ENCODE data around the gene ETNK1.
A peak's percentile ranks its signal among the peaks of the same experiment; 100 is the strongest.
"Not testable (repeated sequence)": the region's sequence is repeated elsewhere in the genome, so short reads cannot be mapped to it uniquely, and the experiment has no call there.

The ETNK1 gene, protein sequence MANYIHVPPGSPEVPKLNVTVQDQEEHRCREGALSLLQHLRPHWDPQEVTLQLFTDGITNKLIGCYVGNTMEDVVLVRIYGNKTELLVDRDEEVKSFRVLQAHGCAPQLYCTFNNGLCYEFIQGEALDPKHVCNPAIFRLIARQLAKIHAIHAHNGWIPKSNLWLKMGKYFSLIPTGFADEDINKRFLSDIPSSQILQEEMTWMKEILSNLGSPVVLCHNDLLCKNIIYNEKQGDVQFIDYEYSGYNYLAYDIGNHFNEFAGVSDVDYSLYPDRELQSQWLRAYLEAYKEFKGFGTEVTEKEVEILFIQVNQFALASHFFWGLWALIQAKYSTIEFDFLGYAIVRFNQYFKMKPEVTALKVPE

DNA sequence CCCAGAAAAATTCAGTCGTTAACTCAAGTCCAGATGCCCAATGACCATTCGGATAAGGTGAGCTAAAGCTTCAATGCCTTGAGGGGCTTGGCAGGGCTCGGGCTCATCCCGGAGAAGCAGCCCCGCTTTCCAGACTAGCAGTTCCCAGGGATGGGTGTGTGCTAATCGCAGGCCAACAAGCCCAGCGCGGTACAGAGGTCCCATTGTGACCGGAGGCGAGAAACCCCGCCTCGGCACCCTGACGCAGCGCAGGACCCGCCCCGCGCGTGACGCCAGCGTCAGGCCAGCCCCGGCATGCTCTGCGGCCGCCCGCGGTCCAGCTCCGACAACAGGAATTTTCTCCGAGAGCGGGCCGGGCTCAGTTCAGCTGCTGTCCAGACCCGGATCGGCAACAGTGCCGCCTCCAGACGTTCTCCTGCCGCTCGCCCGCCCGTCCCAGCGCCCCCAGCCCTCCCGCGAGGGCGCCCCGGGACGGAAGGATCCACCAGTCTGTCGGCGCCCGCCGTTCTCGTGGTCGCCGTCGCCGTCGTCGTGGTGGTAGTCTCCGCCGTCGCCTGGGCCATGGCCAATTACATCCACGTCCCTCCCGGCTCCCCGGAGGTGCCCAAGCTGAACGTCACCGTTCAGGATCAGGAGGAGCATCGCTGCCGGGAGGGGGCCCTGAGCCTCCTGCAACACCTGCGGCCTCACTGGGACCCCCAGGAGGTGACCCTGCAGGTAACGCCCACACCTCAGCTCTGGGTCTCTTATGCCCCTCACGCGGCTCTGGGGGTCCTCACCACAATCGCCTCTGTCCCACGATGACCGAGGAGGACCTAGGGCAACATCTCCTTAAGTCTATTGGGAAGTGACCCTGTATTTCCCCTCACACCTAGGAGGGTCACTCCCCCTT is at the start of gene ETNK1:
Gene ETNK1, plus strand, starts transcription at position 302 of the 892 bp plus-strand sequence. Its CDS starts 260 bp downstream, at position 562.
- DNase-seq: peak; percentile 92 to 99 (median 97)
- intact Hi-C loops (cut with DNase I): loop anchor here (2.0 kb wide), 1 partner anchor 80 kb away; the partner anchor contains the start of gene C2CD5

DNA sequence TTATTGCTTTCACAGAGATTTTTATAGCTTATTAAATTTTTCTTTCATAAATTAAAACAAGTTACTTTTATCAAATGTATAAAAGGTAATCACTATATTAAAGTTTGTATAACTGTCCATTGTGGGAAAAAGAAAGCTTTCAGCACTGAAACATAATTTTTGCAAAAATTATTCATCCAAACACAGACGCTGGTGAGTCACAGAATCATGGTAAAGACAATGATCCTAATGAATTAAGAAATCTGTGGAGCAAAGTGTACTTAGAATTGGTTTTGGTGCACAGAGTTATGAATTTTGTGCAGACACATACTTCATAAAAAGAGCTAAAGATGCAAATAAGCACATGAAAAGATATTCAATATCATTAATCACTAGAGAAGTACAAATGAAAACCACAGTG is 48.9 kb upstream of the ETNK1 start:
- intact Hi-C loops (cut with DNase I): no loop called here
- no peak for DNase-seq

DNA sequence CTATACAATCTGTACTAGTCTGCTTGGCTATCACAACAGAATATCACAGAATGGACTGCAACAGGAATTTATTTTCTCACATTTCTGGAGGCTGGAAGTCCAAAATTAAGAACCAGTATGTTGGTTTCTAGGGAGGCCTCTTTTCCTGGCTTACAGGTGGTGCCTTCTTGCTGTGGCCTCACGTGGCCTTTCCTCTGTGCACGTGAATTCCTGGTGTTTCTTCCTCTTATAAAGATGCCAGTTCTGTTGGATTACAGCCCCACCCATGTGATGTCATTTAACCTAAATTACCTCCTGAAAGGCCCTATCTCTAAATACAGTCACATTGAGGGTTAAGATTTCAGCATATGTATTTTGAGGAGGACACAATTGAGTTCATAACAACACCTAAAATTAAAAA is 48.5 kb upstream of the ETNK1 start:
- intact Hi-C loops (cut with DNase I): no loop called here

DNA sequence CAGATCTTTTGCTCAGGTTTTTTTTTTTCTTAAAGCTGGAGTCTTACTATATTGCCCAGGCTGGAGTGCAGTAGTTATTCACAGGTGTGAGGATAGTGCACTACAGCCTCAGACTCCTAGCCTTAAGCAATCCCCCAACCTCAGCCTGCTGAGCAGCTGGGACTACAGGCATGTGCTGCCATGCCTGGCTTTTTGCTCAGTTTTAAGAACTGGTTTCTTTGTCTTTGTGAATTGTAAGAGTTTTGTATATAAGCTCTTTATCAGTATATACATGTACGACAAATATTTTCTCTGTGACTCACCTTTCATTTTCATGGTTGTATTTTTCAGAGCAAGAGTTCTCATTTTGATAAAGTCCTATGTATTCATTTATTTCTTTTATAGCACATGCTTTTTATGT is 47.3 kb upstream of the ETNK1 start:
- intact Hi-C loops (cut with DNase I): no loop called here
- no peak for DNase-seq

More for the DNA sequence above, 48.5 kb upstream of the ETNK1 start:
- no peak for DNase-seq

DNA sequence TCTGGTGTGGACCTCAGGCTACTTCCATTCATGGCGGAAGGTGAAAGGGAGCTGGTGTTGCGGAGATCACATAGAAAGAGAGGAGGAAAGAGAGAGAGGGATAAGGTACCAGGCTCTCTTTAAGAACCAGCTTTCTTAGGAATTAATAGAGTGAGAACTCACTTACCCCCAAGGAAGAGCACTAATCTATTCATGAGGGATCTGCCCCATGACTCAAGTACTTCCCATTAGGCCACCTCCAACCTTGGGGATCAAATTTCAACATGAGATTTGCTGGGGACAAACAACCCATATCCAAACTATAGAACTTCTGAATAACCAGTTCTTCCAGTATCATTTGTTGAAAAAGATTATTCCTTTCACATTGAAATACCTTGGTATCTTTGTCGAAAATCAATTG is 46.6 kb upstream of the ETNK1 start:
- no peak for DNase-seq
- intact Hi-C loops (cut with DNase I): no loop called here

DNA sequence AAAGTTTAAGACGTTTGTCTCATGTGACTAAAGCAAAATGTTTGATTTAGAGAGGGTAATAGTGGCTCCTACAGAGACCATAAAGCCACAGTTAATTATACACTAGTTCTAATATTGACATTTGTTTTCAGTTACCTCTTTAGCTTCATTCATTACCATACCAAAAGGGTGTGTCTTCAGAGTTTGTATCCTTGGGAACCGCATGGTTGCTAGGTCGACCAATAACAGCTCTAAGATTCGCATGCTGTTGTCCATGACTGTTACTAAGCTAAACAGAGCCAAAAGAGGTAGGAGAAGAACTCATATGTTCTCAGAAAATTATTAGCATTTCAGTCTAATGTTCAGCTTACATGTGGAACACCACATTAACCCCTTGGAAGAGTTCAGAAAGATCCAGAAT is 36.2 kb upstream of the ETNK1 start:
- intact Hi-C loops (cut with DNase I): no loop called here
- no peak for DNase-seq

DNA sequence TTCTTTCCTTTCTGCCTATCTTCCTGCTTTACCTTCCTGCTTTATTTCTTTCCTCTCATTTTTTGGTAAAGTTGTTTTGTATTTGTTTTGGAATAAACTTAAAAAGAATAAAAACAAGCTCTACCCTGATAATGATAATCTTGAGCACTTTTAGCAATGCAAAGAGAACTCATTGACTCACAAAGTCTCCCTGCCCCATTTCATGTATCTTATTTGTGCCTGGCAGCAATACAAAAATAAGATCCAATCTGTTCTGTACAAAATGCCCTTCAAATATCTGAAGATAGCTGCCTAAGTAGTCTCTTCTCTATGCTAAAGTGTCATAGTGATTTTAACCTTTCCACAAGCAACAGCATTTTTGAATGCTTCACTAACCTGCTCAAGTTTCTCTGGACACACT is 31.1 kb upstream of the ETNK1 start:
- intact Hi-C loops (cut with DNase I): no loop called here
- no peak for DNase-seq

DNA sequence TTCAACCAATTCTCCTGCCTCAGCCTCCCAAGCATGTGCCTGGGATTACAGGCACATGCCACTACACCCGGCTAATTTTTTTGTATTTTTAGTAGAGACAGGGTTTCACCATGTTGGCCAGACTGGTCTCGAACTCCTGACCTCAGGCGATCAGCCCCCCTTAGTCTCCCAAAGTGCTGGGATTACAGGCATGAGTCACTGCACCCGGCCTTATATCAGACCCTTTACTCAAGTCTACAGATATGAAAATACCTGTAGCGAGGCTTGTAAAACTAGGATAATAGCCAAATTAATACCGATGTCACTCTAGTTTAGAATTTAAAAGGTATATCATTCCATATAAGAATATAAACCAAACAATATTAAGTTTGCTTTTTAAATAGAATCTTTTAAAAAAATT is 27.4 kb upstream of the ETNK1 start:
- intact Hi-C loops (cut with DNase I); DNase-seq: not testable (repeated sequence)

DNA sequence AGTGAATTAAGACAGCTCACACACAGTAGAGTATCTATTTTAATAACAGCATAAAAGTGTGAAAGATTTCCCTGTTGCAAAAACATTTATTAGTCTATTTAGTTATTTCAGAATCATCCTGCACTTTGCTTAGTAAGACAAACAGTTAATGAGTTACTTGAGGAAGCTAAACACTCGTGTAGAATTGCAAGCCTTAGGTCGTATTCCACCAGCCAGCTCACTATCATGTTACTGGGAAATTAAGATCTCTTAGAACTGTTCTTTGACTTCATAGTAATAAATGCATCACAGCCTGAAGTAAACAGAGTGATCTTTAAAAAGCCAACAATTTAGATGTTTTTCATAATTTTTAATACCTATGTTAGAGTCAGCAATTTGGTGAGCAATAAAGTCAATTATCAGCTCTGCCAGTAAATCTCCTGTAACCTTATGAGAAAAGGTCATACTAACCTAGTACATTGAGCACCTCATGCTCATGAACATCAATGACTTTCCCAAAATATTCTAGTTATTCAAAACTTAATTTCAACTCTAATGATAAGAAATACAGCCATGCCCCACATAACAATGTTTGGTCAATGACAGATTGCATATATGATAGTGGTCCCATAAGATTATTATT is 26.7 kb upstream of the ETNK1 start:
- intact Hi-C loops (cut with DNase I): no loop called here
- DNase-seq: no peak

DNA sequence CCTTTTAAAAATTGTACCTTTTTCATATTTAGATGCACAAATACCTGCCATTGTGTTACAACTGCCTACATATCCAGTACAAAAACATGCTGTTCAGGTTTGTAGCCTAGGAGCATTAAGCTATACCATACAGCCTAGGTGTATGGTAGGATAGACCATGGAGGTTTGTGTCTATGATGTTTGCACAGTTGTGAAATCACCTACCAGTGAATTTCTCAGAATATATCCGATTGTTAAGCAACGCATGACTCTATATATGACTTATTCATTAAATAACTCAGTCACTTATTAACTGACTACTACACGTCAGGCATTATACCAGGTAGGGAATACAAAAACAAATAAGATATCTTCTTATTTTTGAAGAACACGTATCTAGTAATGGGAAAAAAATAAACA is 26.2 kb upstream of the ETNK1 start:
- intact Hi-C loops (cut with DNase I): no loop called here
- no peak for DNase-seq

DNA sequence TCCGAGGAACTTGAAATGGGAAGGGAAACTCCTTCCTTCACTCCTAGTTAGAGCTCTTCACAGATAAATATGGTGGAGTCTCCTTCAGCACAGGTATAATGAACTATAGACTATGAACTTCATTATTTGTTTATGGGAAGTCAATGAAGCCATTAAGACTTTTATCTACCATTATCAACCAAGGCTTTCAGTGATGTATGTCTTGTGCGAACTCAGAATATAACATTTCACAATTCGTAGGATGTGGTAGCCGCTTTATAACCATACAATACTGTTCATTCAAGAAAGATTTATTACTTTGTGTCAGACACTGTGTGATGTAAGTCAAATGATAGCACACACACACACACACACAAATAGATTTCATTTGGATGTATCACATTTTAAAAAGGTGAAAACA is 24.8 kb upstream of the ETNK1 start:
- intact Hi-C loops (cut with DNase I): no loop called here
- no peak for DNase-seq

DNA sequence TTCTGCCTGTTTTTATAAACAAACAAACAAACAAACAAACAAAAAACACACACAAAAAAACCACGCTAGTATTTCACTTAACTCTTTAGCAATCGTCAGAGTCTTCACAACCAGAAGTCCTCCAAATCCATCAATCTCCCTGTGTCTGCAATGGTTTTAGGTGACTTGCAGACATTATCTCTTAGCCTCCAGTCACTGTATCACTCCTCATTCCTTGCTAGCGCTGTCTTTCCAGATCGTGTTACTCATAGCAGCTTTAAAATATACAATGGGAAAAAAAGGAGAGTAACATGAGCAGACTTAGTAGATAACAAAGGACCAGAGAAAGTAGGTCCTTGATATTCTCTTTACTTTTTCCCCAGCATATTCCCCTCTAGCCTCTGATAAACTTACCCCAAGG is 15.5 kb upstream of the ETNK1 start:
- intact Hi-C loops (cut with DNase I): no loop called here
- no peak for DNase-seq

DNA sequence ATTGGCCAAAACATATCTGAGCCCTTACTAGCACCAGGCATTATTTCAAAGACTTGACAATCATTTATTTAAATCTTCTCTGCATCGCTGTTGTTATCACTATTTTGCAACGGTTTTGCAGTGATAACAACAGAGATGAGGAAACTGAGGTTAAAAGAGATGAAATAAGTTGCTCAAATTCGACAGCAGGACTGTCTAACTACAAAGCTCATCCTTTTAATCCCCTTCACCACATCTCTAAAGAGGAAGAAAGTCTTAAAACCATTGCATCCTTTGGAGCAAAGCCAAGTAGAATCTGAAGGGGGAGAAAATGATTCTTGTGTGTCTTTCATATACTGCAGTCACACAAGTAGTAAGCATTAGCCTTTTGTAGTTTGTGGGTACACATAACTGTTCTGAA is 14.8 kb upstream of the ETNK1 start:
- intact Hi-C loops (cut with DNase I): no loop called here
- no peak for DNase-seq

DNA sequence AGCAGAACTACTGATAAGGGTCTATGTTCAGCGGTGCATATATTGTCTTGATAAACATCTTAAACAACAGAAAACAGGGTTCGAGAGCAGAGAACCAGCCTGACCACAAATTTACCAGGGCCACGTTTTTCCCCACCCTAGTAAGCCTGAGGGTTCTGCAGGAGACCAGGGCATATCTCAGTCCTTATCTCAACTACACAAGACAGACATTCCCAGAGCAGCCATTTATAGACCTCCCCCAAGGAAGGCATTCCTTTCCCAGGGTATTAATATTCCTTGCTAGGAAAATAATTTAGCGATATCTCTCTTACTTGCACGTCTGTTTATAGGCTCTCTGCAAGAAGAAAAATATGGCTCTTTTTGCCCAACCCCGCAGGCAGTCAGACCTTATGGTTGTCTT is 12.1 kb upstream of the ETNK1 start:
- intact Hi-C loops (cut with DNase I); DNase-seq: not testable (repeated sequence)

DNA sequence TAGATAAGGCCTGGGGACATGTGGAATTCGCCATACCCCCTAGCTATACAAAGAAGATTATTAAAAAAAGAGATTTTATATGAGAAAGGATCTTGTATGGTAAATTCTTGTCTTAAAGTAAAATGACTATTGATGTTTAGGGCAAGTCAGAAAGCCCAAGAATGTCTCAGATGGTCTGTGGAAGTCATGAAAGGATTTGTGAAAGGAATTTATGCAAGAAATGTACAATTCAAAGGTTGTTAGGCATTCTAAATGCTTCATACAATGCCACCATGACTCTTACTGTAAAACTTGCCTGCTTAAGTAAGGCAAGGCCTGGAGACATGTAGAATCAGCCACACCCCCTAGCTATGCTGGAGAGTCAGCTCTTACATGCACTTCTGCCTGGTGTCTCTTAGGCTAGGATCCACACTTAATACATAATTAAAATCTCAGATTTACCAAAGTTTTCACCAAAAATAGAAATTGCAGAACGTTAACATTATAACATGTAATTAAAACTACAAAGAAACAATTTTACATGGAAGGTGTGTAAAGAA is 8.9 kb upstream of the ETNK1 start:
- intact Hi-C loops (cut with DNase I): no loop called here
- DNase-seq: no peak

DNA sequence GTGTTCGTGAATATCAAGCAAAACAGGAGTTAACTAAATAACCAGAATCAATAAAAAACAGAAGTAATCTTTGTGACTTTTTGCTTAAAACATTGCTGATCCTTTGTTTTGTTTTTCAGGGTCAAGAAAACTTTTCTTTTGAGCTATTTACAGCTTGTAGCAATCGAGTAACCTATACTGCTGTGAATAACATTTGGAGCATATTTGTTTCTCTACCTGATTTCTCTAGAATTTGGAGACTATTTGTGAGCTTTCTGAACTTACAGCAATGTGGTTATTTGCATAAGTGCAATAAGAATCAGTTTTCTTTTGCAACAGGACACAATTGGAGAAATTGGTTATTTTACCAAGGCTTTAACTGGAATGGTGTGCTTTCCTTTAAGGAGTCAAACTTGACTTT is 7.3 kb upstream of the ETNK1 start:
- no peak for DNase-seq
- intact Hi-C loops (cut with DNase I): no loop called here

DNA sequence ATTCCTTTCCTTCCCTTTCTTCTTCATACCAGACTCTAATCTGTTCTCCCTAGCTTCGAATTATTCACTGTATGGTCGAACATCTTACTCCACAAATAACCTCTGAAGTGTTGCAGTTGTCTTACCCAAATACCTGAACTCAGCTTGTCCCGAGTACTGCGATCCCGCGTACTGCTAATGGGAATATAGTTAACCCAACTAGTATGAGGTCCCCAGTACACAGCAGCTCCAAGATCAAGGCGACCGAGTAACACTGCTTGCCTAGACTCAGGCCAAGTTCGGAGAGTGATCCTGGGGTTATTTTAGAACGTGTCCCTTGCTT is 462 bp upstream of the ETNK1 start:
- peak in 8 of 42 donors; percentile 3 to 54 (median 26) for DNase-seq
- intact Hi-C loops (cut with DNase I): loop anchor here (2.0 kb wide), 1 partner anchor 80 kb away; the partner anchor contains the start of gene C2CD5

DNA sequence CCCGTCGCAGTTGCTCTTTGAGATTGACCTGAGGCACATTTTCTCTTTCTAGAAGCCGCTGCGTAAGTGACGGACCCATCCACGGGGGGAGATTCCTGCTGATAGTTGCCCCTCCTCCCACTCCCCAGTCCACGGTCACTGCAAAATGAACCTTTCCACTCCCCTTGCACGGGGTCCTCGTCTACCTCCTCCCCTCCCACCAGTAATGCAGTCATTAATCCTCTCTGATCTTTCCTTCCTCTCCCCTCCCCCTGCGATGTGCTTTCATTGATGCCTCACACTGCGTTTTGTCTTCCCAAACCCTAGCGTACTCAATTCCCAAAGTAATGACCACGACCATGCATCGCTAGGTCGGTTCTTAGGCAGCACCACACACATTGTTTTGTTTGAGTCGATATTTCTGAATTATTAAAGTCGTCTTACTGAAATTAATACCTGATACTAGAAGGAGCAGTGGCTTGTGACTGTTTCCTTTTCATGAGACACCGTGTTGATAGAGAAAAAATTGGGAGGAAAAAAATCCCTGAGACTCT is 857 bp downstream of the ETNK1 start:
- peak in 30 of 42 donors; percentile 7 to 72 (median 28) for DNase-seq
- intact Hi-C loops (cut with DNase I): loop anchor here (2.0 kb wide), 1 partner anchor 81 kb away; the partner anchor contains the start of gene C2CD5

DNA sequence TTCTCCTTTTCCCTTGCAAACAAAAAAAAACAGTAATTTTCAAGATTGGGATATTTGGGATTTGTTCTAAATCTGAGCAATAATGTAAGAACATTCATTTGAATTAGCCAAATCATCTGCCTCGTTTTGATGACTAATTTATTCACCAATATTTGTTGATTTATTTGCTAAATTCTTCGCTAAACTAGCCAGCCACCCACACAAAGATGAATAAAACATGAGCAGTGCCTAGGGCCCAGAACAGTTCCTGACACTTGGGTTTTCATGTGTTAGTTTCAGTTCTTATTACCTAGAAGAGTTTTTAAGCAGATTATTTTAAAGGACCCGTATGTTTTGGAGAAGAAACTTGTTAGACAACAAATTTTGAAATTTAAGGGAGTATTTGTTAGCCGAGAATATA is 1.4 kb downstream of the ETNK1 start:
- DNase-seq: peak in 2 of 42 donors; percentile 10
- intact Hi-C loops (cut with DNase I): no loop called here
